Caco-2 (cell line): Measurements from ENCODE around the gene CHKB. TPM values are rescaled to one million over a fixed set of nuclear protein-coding genes. Genes with fewer than 3 reads are reported as not detected.

ENCODE experiments used
- BruUV-seq: library from RNA; stranded (reverse); fragments of 400-500 nt; replicated peaks from 2 replicates; lab custom pipeline; 2021; lab: Mats Ljungman, UMichigan
- CTCF ChIA-PET: fragments of 300-600 bp; sonication (Branson Sonifier 250); formaldehyde crosslinking; loops from one replicate; lab custom pipeline; 2022; ENCODE audit warnings: antibody characterized with exemption; lab: Charles Lee
- POLR2A ChIA-PET: fragments of 300-600 bp; sonication (Branson Sonifier 250); formaldehyde crosslinking; loops from one replicate; lab custom pipeline; 2022; ENCODE audit warnings: antibody characterized with exemption; lab: Charles Lee
- DNase-seq, 2 experiments: peaks; one replicate each; pipeline versions ENCODE4 v3.0.0 to v3.0.0-alpha.2; 2020 to 2022
- H3K27me3 ChIP-seq: replicated peaks from 2 replicates; pipeline ENCODE4 v1.6.0; 2011; ENCODE audit warnings: low read length; ENCODE audit not compliant: control insufficient read depth, insufficient read depth
- H3K36me3 ChIP-seq: 2 replicates; pipeline ENCODE4 v1.5.1; 2011; ENCODE audit warnings: low read length; ENCODE audit not compliant: control insufficient read depth, insufficient read depth
- H3K4me1 ChIP-seq: fragments of 250-450 bp; sonication (Bioruptor Pico); 2 replicates; pipeline ENCODE4 v1.5.1; 2020; ENCODE audit warnings: mild to moderate bottlenecking
- H3K4me3 ChIP-seq: 2 replicates; pipeline ENCODE4 v1.5.1; 2011; ENCODE audit warnings: low read depth, mild to moderate bottlenecking, control low read depth, low read length
- H3K9me3 ChIP-seq: fragments of 250-450 bp; sonication (Bioruptor Pico); 2 replicates; pipeline ENCODE4 v1.5.1; 2020; ENCODE audit warnings: mild to moderate bottlenecking, moderate library complexity
- H3K27ac Mint-ChIP-seq: one replicate; pipeline ENCODE4 v1.8.0; 2022; ENCODE audit warnings: mixed read lengths; ENCODE audit not compliant: unreplicated experiment
- H3K27me3 Mint-ChIP-seq: one replicate; pipeline ENCODE4 v1.8.0; 2022; ENCODE audit warnings: mixed read lengths; ENCODE audit not compliant: insufficient read depth, unreplicated experiment
- H3K36me3 Mint-ChIP-seq: one replicate; pipeline ENCODE4 v1.8.0; 2022; ENCODE audit warnings: mild to moderate bottlenecking, mixed read lengths; ENCODE audit not compliant: insufficient read depth, unreplicated experiment
- H3K4me1 Mint-ChIP-seq: one replicate; pipeline ENCODE4 v1.8.0; 2022; ENCODE audit warnings: low read depth, mixed read lengths; ENCODE audit not compliant: unreplicated experiment
- H3K4me3 Mint-ChIP-seq: one replicate; pipeline ENCODE4 v1.8.0; 2022; ENCODE audit warnings: mild to moderate bottlenecking, moderate library complexity, mixed read lengths; ENCODE audit not compliant: unreplicated experiment
- H3K9me3 Mint-ChIP-seq: one replicate; pipeline ENCODE4 v1.8.0; 2022; ENCODE audit warnings: mixed read lengths; ENCODE audit not compliant: unreplicated experiment
- intact Hi-C: fragments of 100-400 bp; cut with micrococcal nuclease; formaldehyde crosslinking; loops from one replicate; pipeline ENCODE4 v1.10.0; 2022; ENCODE audit not compliant: unreplicated experiment
- total RNA-seq: library from RNA; stranded (reverse); gene quantifications from 2 replicates; pipeline ENCODE4 v1.2.3, GENCODE V29; 2022
- TF ChIP-seq, protein P1 (sequence below), 2 experiments: fragments of 200-600 bp in 1 of 2; IDR thresholded peaks; 1 replicate in 1 of 2; 2 replicates in 1 of 2; pipeline versions ENCODE4 v1.5.1 to v1.8.0; 2011 to 2022; ENCODE audit warnings: antibody characterized with exemption in 1 of 2, control low read depth in 1 of 2, inconsistent platforms in 1 of 2, low read depth in 1 of 2, low read length in 1 of 2, mild to moderate bottlenecking in 1 of 2, moderate library complexity in 1 of 2; ENCODE audit not compliant: insufficient read depth in 1 of 2, severe bottlenecking in 1 of 2, unreplicated experiment in 1 of 2

CHKB gene
- total RNA-seq, 1 experiment from 2014 or later = 43.3 TPM

DNA sequence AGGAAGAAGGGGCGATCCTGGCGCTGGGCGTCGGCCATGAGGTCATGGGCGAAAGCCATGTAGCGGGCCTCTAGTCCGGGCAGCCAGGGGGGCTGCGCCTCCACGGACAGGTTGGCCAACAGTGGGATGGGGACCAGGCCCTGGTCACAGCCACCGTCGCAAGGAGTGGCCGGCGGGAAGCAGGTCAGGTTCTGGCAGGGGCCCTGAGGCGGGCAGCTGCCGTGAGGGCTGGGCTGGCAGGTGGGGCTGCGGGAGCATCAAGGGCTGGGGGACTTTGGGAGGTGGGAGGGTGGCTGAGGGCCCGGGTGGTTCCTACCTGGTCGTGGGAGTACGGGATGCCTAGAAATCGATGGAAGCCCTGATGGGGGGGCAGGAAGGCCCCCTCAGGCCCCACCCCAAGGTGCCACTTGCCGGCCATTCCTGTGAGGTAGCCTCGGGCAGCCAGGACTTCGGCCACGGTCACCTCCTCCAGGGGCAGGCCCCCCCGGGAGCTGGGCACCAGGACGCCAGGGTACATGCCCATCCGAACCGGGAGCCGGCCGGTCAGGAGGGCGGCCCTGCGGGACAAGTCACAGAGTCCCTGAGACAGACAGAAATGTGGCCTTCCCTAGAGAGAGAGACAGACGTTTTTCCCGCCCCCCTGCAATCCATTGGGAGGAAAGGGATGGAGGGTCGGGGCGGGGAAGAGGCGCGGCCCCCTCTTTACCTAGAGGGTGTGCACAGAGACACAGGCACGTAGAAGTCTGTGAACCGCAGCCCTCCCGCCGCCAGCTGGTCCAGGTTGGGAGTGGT lies 44.4 kb upstream of the CHKB start:
- peaks cover 25% of the 10 kb centered on the region for H3K4me1 ChIP-seq
- ChIA-PET POLR2A (interaction anchor here (0.5 kb wide), 1 partner anchor 100 kb away, joined by 5 read pairs; no protein-coding TSS in a partner anchor), CTCF (interaction anchor here (1.4 kb wide), 1 partner anchor 101 kb away, joined by 3 read pairs; the partner anchor contains the start of gene SCO2)
- no peaks in the 10 kb centered on the region; the same call in 1 of the 2 replicates for H3K36me3 ChIP-seq
- H3K27me3 ChIP-seq = no peaks in the 10 kb centered on the region
- H3K9me3 Mint-ChIP-seq = no peaks in the 10 kb centered on the region
- no TSS peak for BruUV-seq
- H3K36me3 Mint-ChIP-seq = no peaks in the 10 kb centered on the region
- H3K9me3 ChIP-seq = no peaks in the 10 kb centered on the region
- H3K27me3 Mint-ChIP-seq = no peaks in the 10 kb centered on the region
- intact Hi-C loops = no loop called here
- no peak for DNase-seq
- H3K27ac Mint-ChIP-seq = peak overlapping the region; percentile 58
- peaks cover 17% of the 10 kb centered on the region for H3K4me1 Mint-ChIP-seq
- TF ChIP-seq, protein P1, sequence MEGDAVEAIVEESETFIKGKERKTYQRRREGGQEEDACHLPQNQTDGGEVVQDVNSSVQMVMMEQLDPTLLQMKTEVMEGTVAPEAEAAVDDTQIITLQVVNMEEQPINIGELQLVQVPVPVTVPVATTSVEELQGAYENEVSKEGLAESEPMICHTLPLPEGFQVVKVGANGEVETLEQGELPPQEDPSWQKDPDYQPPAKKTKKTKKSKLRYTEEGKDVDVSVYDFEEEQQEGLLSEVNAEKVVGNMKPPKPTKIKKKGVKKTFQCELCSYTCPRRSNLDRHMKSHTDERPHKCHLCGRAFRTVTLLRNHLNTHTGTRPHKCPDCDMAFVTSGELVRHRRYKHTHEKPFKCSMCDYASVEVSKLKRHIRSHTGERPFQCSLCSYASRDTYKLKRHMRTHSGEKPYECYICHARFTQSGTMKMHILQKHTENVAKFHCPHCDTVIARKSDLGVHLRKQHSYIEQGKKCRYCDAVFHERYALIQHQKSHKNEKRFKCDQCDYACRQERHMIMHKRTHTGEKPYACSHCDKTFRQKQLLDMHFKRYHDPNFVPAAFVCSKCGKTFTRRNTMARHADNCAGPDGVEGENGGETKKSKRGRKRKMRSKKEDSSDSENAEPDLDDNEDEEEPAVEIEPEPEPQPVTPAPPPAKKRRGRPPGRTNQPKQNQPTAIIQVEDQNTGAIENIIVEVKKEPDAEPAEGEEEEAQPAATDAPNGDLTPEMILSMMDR (IDR thresholded peaks at IDR 0.05; ENCODE audit: insufficient read depth in 1 of 2, low read depth in 1 of 2, low read length in 1 of 2, severe bottlenecking in 1 of 2, unreplicated experiment in 1 of 2) = no peak
- peak overlapping the region; percentile 72 for H3K4me3 ChIP-seq
- H3K4me3 Mint-ChIP-seq = peak overlapping the region; percentile 77

DNA sequence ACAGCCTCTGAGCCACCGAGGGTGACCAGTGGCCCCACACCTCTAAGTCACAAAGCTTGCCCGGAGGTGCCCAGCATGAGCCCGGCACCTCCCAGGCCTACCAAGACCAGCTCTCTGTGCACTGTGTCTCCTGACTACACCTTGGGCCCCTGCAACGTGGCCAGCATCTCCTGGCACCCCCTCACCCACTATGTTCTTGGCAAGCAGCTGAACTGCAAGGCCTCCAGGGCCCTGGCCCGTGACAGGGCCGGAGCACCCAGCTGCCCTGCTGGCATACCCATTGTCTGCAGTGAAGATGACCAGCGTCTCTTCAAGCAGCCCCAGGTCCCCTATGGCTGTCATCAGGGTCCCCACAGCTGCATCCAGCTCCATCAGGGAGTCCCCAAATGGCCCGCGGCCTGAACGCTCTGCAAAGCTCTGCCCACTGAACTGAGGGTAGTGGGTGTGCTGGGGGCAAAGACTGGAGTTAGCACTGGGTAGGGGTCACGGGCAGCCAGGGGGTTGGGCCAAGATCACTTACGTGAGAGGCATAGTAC lies 43.7 kb upstream of the CHKB start:
- Mint-ChIP-seq H3K27ac (no peak overlapping the region), H3K36me3 (no peaks in the 10 kb centered on the region), H3K27me3 (no peaks in the 10 kb centered on the region), H3K4me1 (peaks cover 22% of the 10 kb centered on the region), H3K4me3 (peak overlapping the region; percentile 77), H3K9me3 (no peaks in the 10 kb centered on the region)
- intact Hi-C loops = no loop called here
- no peak for DNase-seq
- ChIA-PET POLR2A (no interaction called here), CTCF (no interaction called here)
- no TSS peak for BruUV-seq
- H3K36me3 ChIP-seq = no peaks in the 10 kb centered on the region; the same call in 1 of the 2 replicates
- no peaks in the 10 kb centered on the region for H3K27me3 ChIP-seq
- H3K9me3 ChIP-seq = no peaks in the 10 kb centered on the region
- TF ChIP-seq, protein P1 (IDR thresholded peaks at IDR 0.05; ENCODE audit: insufficient read depth in 1 of 2, low read depth in 1 of 2, low read length in 1 of 2, severe bottlenecking in 1 of 2, unreplicated experiment in 1 of 2) = no peak
- H3K4me1 ChIP-seq = peaks cover 26% of the 10 kb centered on the region
- H3K4me3 ChIP-seq = no peak overlapping the region

DNA sequence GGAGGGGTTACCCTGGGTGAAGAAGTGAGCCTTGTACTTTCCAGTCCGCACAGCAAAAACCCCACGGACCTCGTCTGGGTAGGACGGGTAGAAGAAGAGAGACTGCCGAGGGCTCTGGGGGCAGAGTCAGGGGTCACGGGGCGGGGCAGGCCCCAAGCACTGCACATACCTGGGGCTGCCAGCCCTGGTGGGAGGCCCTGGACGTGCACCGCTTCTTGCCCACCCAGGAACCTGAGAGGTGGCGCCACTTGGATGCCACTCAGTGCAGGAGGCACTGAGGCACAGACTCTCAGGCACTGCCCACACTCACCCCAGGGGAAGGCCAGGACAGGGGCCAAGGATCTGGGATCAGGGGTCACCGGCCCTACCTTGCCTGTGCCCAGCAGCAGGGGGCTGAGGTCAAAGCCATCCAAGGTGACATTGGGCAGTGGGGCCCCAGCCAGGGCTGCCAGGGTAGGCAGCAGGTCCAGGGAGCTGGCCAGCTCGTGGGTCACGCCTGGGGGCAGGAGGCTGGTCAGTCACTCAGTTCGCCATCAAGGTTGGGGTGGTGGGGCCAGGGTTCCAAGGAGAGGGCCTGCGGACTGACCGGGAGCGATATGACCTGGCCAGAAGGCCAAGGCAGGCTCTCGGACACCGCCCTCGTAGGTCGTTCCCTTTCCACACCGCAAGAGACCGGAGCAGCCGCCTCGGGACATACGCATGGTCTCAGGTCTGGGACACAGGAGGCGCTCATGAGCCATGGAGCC lies 43.1 kb upstream of the CHKB start:
- TF ChIP-seq, protein P1 (IDR thresholded peaks at IDR 0.05; ENCODE audit: insufficient read depth in 1 of 2, low read depth in 1 of 2, low read length in 1 of 2, severe bottlenecking in 1 of 2, unreplicated experiment in 1 of 2) = no peak
- Histone ChIP-seq H3K36me3 (no peaks in the 10 kb centered on the region; the same call in 1 of the 2 replicates), H3K4me1 (peaks cover 26% of the 10 kb centered on the region), H3K9me3 (no peaks in the 10 kb centered on the region), H3K4me3 (no peak overlapping the region), H3K27me3 (no peaks in the 10 kb centered on the region)
- no peak overlapping the region for H3K27ac Mint-ChIP-seq
- peaks cover 22% of the 10 kb centered on the region for H3K4me1 Mint-ChIP-seq
- ChIA-PET POLR2A (interaction anchor here (0.6 kb wide), 1 partner anchor 118 kb away, joined by 3 read pairs; the partner anchor contains the start of gene NCAPH2), CTCF (interaction anchor here (0.7 kb wide), 1 partner anchor 35 kb away, joined by 9 read pairs; no protein-coding TSS in a partner anchor)
- no peaks in the 10 kb centered on the region for H3K36me3 Mint-ChIP-seq
- no peaks in the 10 kb centered on the region for H3K9me3 Mint-ChIP-seq
- H3K4me3 Mint-ChIP-seq = no peak overlapping the region
- no peaks in the 10 kb centered on the region for H3K27me3 Mint-ChIP-seq
- BruUV-seq = no TSS peak
- DNase-seq = no peak
- intact Hi-C loops = no loop called here
